NCI-H146 treated with DMSO at 0.1 percent for 48 hours (cell line): ENCODE measurements around the gene ITGB2.

Source experiments
- DNase-seq: peaks from one replicate; lab custom pipeline; 2025; ENCODE audit not compliant: unreplicated experiment; lab: John Stamatoyannopoulos, UW

The ITGB2 gene

DNA sequence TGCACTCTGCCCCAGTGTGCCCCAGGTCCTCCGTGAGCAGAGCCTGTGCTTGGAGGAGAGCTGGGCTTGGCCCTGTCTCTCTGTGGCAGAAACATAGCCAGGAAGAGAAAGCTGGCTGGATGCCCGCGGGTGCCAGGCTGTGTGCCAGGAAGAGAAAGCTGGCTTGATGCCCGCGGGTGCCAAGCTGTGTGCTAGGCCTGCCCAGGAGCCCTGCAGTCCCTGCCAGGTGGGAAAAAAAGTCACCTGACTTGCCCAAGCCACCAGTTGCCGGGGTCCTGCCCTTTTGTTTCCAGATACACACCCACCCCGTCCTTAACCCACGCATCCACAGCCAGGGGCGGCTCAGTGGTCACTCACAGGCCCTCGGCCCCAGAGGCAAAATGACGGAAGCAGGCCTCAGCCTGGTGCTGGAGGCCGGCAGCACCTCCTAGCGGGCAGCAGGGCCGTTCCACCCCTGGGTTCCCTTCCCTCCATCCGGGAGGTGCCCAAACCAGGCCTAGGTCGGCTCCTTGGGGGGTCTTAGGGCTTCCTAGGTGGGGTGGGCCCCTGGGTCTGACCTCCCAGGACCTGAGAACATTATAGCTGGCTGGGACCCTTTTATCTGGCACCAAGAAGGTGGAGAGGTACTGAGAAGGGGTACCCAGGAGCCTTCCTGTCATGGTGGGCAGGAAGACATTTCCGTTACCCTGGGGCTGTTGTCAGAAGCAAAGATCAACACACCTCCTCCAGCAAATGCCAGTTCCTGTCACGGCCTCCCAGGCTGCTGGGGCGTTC lies 9.1 kb downstream of the ITGB2 start:
- DNase-seq, result no peak

DNA sequence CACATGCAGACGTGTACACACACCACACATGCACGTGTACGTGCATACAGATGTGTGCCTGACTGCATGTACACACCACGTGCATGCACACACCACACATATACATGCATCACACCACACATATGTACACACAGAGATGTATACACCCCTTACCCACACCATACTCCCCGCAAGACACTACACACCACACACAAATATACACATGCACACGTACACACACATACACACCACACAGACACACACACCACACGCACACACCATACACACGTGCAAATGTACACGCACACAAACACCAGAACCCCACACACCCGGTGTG lies 9.7 kb downstream of the ITGB2 start:
- DNase-seq, result no peak

DNA sequence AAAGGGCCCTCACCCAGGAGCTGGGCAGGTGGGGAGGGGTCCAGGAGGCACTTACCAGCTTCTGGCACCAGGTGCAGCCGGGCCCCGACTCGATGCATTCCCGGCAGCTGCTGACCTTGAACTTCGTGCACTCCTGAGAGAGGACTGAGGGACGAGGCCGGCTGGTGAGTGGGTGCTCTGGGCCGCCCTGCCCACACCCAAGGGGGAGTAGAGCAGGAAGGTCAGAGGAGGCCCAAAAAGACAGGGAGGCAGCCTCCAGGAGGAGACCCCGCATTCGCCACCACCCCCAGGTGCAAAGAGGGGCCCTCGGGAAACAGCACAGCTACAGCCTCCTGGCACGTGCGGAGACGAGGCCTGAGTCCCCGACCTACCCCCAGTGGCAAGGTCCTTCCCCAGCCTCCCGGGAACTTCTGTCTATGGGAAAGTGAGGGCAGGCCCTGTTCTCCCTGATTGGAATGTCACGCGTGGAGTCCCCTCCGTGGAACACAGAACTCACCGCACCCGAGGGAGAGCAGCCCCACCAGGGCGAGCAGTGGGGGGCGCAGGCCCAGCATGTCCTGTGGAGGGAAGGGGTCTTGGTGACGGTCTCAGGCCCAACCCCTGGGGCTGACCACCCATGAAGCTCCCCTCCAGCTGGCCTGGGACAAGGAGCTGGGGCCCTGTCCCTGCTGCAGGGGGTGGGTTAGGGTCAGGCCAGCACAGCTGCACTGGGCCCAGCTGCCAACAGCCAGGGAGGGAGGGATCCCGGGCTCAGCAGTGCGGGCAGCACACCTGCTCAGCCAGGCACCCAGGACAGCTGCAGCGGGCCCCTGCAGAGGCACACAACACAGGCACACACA lies 10.3 kb downstream of the ITGB2 start:
- DNase-seq, result no peak

DNA sequence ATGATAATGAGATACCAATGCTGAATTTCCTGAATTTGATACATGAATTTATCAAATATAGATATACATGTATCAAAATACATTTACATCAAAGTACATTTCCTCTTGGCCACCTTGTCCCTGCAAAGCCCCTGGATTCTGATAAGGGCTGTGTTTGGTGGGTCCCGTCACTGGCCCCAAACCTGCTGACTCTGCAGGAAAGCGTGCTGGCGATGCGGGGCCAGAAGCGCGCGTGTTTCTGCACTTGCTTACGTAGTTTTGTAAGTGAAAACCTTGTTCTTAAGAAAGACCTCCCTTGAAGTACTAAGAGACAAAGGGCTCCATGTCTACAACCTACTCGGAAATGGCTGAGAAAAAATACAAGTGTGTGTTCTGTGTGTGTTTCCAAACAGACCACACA lies 11.0 kb downstream of the ITGB2 start:
- no peak for DNase-seq

DNA sequence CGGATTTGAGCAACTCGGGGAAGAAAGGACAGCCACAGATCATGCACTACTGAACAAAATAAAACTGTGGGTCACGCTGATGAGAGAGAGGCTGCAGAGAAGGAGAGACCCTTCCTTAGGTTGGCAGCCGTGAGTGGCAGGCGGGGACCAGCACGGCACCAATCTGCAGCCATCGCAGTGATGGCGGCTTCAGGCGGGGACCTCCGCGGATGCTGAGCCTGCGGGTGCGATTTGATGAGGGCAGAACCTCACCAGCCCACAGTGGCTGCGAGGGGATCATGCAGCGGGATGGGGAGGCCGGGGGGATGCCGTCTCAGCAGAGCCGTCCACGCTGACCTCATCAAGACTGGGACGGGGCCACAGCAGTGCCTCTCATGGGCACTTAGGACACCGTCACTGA lies 11.8 kb downstream of the ITGB2 start:
- DNase-seq, result no peak

DNA sequence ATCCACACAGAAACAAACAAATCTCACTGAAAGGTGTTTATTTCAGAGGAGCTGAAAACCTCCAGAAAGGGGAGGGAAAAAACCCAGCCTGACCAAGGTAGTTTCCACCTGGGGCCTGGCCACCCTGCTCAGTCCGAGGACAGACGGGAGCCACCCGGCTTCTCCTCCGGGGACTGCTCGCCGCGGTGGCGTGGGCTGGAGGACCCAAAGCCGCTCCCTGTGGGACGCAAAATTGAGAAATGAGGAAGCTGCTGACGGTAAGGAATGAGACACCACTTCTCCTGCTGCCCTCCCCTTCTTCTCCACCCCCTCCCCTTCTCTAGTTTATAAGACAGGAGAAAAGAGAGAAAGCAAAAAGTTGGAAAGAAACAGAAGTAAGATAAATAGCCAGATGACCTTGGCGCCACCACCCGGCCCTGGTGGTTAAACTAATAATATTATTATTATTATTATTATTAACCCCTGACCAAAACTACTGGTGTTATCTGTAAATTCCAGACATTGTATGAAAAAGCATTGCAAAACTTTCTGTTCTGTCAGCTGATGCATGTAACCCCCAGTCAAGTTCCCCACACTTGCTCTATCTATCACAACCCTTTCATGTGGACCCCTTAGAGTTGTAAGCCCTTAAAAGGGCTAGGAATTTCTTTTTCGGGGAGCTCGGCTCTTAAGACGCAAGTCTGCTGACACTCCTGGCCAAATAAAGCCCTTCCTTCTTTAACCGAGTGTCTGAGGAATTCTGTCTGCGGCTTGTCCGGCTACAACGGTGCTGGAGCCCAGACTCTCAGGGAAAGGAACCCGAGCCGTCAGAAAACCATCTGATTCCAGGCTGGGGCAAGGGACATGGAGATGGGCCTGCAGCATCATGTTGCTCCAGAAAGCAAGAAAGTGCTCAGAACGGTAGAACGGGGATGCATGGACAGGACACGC lies 12.5 kb downstream of the ITGB2 start:
- no peak for DNase-seq

DNA sequence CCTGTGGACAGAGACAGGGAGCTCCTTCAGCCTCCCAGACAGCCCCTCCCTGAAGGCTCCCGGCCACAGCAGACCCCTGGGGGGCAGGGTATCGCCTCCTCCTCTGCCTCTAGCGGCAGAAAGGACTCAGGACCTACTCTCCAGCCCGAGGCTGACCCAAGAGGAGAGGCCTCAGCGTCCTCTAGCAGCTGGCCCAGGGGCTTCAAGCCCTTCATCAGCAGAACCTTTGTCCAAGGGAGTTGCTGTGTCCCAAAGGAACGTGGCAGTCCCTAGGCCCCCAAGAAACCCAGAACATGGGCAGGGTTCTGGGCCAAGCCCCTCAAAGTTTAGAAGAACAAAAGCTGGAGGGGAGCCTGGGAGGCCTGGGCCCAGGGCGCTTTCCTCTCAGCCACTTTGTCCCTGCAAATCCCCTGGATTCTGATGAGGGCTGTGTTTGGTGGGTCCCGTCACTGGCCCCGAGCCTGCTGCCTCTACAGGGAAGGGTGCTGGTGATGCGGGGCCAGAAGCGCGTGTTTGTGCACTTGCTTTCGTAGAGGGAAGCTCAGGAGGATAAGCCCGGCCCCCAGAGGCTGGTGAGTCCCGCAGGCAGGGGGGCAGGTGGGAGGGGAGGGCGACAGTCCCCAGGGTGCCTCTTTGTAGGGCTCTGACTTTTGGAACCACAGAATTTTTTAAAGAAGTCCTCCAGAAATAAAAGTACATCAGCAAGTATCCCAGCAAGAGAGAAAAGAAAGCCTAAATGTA lies 13.3 kb downstream of the ITGB2 start:
- DNase-seq, result no peak

DNA sequence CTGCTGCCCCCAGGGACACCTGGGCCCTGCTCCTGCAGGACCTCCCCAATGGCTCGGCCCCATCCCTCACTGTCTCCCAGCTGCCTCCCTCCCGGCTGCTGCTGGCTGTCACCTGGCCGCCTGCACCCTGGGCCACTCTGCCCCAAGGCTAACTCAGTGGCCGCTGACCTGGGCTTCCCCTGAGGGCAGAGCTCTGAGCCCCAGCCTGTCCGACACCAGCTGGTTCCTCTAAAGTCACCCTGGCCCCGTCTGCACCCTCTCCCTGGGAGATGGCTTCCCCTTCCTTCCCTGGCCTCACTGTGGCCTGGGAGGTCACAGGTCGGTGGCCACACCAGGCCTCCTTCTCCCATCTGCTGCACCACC lies 15.0 kb downstream of the ITGB2 start:
- DNase-seq, result no peak

DNA sequence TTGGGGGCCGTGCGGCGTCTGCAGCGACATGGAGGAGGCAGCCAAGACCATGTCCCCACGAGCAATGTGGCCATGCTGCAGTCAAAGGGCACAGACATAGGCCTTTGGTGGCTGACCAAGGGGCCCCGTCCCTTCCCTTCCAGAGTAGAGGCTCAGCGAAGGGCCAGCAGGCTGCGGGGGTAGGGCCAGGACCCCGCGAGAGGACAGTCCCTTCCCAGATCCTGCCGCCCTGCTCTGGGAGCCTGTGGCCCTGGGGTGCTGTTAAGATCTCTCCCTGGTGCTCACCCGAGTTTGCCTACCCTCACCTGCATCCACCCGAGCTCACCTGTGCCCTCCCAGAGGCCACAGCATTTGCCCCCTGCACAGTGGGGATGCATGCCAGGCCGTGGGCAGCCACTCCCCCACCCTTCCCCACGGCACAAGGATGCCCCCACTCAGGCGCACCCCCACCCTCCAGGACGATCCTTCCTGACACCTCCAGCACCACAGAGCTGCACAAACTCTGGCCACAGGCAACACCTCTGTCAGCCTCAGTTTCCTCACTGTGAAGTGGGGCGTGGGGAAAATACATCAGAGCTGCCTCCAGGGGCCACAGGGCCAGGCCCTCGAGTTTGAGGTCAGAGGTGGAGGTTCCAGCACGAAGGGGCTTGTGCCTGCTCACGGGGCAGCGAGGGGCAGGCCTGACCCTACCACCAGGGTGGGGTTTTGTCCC lies 15.5 kb downstream of the ITGB2 start:
- DNase-seq, result no peak

DNA sequence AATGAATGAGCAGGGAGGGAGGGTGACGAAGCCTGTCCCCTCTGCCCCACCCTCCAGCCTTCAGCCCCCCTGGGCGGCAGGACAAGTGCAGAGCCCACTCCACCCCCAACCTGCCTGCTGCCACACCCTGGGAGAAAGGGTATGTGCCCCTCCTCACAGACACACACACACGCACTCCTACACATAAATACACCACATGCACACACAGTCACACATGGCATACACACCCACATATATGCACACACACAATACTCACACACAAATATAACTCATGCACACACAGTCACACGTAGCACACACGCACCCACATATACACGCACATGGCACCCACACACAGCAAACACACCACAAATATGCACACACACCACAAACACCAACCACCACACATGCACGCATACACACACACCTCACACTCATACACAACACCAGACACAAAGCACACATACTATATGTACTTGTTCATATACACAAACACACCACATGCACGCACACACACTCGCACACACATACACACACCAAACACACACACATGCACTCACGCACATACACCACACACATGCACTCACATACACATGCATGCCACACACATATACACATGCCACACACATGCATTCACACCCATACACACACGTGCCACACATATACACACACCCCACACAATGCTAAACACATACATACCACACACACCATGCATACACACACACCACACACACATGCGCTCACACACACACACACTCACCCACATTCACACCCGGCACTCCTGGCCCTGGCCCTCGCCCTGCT lies 16.4 kb downstream of the ITGB2 start:
- DNase-seq, result no peak

DNA sequence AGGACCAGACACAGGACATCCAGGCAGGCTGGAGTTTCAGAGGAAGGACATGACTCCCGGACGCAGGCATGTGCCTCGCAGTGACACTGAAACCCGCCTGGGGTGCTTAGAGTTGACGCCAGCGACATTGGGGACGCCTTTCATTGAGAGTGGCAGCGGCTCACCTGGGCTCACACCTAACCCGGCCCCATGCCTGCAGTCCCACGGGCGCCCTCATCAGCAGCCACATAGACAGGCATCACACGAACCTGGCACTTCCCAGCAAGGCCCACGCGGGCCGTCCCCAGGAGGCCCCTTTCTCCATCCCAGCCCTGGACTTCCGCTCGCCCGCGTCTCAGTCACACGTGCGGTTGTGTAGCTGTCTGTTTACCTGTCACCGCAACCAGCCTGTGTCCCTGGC lies 17.0 kb downstream of the ITGB2 start:
- DNase-seq, result no peak

DNA sequence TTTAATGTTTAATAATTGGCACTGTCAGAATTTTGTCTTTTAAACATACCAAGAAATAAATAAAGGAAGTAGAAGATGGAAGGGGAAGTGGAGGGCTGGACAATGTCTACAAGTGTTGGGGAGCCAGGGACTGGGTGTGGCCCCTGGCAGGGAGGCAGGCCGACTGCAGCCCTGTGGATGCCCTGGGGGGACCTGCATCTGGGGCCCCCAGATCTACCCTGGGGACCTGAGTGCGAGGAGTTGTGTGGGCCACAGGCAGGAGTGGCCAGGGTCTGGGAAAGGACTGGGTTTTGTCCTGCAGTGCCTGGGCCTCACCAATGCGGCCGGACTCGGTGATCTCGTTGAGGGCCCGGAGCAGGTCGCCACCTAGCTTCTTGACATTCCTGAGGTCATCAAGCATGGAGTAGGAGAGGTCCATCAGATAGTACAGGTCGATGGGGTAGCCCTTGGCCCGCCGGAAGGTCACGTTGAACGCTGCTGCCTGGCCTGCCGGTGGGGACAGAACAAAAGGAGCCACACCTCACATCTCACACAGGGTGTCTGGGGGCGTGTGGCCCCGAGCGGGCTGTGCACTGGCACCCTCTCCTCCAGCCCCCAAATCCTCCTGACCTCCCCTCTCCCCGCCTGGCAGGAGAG lies 17.5 kb downstream of the ITGB2 start:
- no peak for DNase-seq

DNA sequence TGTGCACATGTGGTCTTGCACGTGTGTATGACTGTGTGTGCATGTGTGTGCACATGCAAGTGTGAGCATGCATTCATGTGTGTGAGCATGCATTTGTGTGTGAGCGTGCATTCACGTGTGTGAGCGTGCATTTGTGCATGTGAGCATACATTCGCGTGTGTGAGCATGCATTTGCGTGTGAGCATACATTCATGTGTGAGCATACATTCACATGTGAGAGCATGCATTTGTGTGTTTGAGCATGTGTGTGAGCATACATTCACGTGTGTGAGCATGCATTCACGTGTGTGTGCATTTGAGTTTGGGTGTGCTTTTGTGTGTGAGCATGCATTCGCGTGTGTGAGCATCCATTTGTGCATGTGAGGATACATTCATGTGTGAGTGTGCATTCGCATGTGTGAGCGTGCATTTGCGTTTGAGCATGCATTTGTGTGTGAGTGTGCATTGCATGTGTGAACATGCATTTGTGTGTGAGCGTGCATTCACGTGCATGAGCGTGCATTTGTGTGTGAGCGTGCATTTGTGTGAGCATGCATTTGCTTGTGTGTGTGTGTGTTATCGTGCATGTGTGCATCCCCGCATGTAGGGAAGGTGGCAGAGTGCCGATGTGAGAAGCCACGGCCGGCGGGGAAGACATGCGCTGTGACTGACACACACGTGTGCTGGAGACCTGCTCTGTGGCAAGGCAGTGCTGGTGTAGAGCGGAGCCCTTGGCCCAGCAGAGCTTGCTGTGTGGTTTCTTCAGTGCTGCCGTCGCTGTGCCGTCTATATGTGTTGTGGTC lies 18.2 kb downstream of the ITGB2 start:
- no peak for DNase-seq

DNA sequence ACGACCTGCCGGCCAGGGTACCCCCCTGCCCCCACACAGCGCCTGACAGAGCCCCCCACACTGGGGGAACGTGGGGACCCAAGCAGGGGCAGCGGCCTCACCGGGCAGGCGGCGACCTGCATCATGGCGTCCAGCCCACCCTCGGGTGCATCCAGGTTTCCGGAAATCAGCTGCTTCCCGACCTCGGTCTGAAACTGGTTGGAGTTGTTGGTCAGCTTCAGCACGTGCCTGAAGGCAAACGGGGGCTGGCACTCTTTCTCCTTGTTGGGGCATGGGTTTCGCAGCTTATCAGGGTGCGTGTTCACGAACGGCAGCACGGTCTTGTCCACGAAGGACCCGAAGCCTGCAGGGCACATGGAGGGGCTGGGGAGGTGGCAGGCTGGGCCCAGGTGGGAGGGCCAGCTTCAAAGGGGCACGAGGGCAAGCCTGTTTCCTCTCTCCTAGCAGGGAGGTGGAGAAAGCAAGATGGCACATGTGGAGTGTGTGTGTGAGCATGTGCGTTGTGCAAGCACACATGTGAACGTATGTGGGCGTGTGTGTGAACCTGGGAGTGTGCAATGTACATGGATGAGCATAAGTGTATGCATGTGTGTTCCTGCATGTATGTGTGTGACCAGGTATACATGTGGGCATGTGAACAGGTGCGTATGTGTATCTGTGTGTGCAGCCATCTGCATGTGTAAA lies 19.2 kb downstream of the ITGB2 start:
- DNase-seq, result no peak

DNA sequence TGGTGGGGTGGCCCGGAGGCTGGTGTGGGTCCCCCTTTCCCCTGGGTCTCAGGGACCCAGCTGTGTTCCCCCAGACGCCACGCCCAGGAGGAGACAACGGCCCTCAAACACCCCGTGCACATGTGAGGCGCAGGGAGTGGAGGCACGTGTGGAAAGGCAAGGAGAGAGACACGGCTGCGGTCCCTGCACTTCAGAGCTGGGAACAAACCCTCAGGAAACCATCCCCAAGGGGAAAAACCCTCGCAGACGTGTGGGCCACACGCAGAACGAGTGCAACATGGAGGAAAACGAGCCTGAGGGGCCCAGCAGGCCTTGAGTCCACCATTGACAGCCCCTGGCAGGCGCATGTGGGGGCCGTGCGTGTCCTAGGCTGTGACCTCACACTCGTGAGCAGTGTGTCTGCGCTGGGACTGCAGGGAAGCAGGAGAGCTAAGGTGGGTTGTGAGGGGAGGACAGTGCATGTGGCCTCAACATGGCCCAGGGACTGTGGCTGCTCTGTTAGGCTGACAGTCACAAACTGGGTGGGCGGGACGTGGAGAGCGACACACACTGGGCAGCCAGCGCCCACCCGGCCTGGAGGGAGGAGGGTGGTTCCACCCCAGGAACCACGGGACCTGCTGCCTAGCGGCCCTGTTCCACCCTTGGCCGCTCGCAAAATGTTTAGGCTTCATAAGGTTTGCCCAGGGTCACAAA lies 20.0 kb downstream of the ITGB2 start:
- no peak for DNase-seq

DNA sequence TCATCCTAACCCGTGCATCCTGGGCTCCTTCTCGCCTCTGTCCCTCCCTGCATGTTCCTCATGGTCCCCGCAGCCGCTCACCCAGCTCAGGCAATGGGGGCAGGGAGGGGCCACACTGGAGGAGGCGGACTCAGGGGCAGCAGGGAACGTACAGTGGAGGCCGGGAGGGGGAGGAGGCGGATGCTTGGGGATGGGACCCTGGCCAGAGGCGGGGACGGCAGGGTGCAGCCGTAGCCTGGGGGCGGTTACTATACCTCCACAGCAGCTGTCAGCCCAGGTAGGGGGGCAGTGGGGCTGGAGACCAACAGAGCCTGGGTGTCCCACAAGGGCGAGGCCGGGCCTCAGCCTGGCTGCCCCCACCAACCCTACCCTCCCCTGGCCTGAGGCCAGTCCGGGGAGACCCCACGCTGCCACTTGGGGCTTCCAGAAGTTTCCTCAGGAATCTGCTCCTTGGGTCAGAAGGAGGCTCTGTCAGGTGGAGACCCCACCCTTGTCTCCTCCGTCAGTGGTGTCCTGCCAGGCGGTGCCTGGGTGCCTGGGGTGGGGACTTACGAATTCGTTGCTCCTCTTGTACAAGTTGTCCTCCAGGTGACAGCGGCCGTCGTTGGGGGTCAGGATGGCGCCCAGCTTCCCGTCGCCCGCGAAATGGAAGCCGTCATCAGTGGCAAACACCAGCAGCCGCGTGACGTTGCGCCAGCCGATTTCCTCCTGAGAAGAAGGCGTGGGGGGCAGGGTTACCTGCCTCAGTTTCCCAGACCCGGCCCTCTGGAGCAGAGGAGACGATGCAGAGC lies 20.7 kb downstream of the ITGB2 start:
- no peak for DNase-seq
